Uterus (tissue), 4 donors: ENCODE data around the gene ABCF2. TPM values are rescaled to one million over a fixed set of nuclear protein-coding genes. Genes with fewer than 3 reads are reported as not detected.
A peak's percentile ranks its signal among the peaks of the same experiment; 100 is the strongest.

Experiments used
- DNase-seq, 2 donors: peaks; one replicate each; pipeline ENCODE4 v3.0.0-alpha.2; 2019 to 2020
- H3K27ac ChIP-seq, 2 donors: fragments of 200-600 bp; sonication (generic); 1 replicate in 1 of 2; 2 replicates in 1 of 2; pipeline ENCODE4 v1.5.1; 2016 to 2018
- H3K27me3 ChIP-seq, 2 donors: fragments of 200-600 bp; sonication (generic); one replicate each; pipeline ENCODE4 v1.5.1; 2018 to 2019; ENCODE audit warnings: control low read depth in 1 of 2
- H3K36me3 ChIP-seq, 2 donors: fragments of 200-600 bp; sonication (generic); one replicate each; pipeline ENCODE4 v1.5.1; 2019; ENCODE audit warnings: control low read depth in 1 of 2
- H3K4me1 ChIP-seq, 2 donors: fragments of 200-600 bp; sonication (generic); one replicate each; pipeline ENCODE4 v1.5.1; 2018 to 2019; ENCODE audit warnings: control low read depth in 1 of 2
- H3K4me3 ChIP-seq, 2 donors: fragments of 200-600 bp; sonication (generic); 1 replicate in 1 of 2; 2 replicates in 1 of 2; pipeline ENCODE4 v1.5.1; 2018 to 2019; ENCODE audit warnings: mild to moderate bottlenecking in 1 of 2
- H3K9me3 ChIP-seq, 2 donors: fragments of 200-600 bp; sonication (generic); one replicate each; pipeline ENCODE4 v1.5.1; 2019; ENCODE audit warnings: control low read depth in 1 of 2
- POLR2A ChIP-seq, 2 donors: fragments of 450-650 bp; IDR thresholded peaks; one replicate each; pipeline ENCODE4 v1.6.1; 2016; ENCODE audit warnings: antibody characterized with exemption in 2 of 2, mild to moderate bottlenecking in 1 of 2, moderate library complexity in 1 of 2
- intact Hi-C: fragments of 100-400 bp; cut with DNase I; formaldehyde crosslinking; loops from one replicate; pipeline ENCODE4 v1.15.1; 2023; ENCODE audit warnings: low total_unique reads
- total RNA-seq, 4 donors: library from RNA; depleted of rRNA in 3 of 4; stranded (reverse); fragments of >200 nt in 3 of 4; gene quantifications; one replicate each; pipeline versions ENCODE4 v1.1.0 to v1.2.4, GENCODE V29; 2014 to 2023
- TF ChIP-seq, protein P1 (sequence below), 4 experiments: fragments of 200-600 bp in 2 of 4; fragments of 450-650 bp in 2 of 4; sonication (generic) in 2 of 4; IDR thresholded peaks; one replicate each; pipeline ENCODE4 v1.5.1; 2016 to 2019; ENCODE audit warnings: antibody characterized with exemption in 4 of 4, mild to moderate bottlenecking in 2 of 4, moderate library complexity in 1 of 4
- donor health status: DM: yes; HTN: yes; CAD: no.

The ABCF2 gene
- total RNA-seq, 4 donors from 2014 or later, result 6.8 to 39.2 (median 37.7) TPM

DNA sequence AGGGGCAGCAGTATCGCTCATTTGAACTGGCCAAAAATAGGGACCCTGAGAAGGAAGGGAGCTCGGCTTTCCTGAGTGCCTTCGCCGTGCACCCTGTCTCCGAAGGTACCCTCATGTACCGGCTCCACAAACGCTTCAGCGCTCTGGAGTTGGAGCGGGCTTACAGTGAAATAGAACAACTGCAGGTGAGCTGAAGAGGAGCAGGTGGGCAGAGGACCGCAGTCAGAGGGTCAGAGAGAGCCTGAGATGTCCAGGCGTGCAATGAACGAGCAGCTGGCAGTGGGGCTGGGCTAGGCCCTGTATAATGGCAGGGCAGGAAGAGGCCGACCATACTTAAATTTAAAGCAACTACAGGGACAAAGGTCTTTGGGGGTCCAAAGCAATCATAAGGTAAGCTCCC lies 9.4 kb upstream of the ABCF2 start:
- intact Hi-C loops, result no loop called here
- TF ChIP-seq, protein P1, sequence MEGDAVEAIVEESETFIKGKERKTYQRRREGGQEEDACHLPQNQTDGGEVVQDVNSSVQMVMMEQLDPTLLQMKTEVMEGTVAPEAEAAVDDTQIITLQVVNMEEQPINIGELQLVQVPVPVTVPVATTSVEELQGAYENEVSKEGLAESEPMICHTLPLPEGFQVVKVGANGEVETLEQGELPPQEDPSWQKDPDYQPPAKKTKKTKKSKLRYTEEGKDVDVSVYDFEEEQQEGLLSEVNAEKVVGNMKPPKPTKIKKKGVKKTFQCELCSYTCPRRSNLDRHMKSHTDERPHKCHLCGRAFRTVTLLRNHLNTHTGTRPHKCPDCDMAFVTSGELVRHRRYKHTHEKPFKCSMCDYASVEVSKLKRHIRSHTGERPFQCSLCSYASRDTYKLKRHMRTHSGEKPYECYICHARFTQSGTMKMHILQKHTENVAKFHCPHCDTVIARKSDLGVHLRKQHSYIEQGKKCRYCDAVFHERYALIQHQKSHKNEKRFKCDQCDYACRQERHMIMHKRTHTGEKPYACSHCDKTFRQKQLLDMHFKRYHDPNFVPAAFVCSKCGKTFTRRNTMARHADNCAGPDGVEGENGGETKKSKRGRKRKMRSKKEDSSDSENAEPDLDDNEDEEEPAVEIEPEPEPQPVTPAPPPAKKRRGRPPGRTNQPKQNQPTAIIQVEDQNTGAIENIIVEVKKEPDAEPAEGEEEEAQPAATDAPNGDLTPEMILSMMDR (IDR thresholded peaks at IDR 0.05), result no peak
- no peak for TF ChIP-seq POLR2A (IDR thresholded peaks at IDR 0.05)
- Histone ChIP-seq H3K27ac (no peak overlapping the region), H3K4me1 (peaks cover 5 to 12% of the 10 kb centered on the region in 2 donors), H3K36me3 (no peaks in the 10 kb centered on the region), H3K9me3 (no peaks in the 10 kb centered on the region), H3K4me3 (no peak overlapping the region), H3K27me3 (no peaks in the 10 kb centered on the region)
- no peak for DNase-seq

DNA sequence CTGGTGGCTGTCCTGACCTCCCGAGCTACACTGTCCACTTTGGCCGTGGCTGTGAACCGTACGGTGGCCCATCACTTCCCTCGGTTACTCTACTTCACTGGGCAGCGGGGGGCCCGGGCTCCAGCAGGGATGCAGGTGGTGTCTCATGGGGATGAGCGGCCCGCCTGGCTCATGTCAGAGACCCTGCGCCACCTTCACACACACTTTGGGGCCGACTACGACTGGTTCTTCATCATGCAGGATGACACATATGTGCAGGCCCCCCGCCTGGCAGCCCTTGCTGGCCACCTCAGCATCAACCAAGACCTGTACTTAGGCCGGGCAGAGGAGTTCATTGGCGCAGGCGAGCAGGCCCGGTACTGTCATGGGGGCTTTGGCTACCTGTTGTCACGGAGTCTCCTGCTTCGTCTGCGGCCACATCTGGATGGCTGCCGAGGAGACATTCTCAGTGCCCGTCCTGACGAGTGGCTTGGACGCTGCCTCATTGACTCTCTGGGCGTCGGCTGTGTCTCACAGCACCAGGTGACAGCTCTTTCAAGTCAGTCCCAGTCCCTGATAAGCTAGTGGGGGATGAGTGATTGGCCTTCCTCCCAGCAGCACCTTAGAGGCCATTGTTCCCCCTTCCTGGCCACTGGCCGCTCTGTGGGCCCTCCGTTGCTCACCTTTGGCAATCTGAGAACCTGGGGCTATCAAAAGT lies 8.2 kb upstream of the ABCF2 start:
- no peak for TF ChIP-seq POLR2A (IDR thresholded peaks at IDR 0.05)
- TF ChIP-seq, protein P1 (IDR thresholded peaks at IDR 0.05), result no peak
- intact Hi-C loops, result no loop called here
- no peak for DNase-seq
- H3K27ac ChIP-seq, result no peak overlapping the region
- H3K4me1 ChIP-seq, result peaks cover 5 to 12% of the 10 kb centered on the region in 2 donors
- H3K9me3 ChIP-seq, result no peaks in the 10 kb centered on the region
- H3K36me3 ChIP-seq, result no peaks in the 10 kb centered on the region
- no peaks in the 10 kb centered on the region for H3K27me3 ChIP-seq
- no peak overlapping the region for H3K4me3 ChIP-seq

DNA sequence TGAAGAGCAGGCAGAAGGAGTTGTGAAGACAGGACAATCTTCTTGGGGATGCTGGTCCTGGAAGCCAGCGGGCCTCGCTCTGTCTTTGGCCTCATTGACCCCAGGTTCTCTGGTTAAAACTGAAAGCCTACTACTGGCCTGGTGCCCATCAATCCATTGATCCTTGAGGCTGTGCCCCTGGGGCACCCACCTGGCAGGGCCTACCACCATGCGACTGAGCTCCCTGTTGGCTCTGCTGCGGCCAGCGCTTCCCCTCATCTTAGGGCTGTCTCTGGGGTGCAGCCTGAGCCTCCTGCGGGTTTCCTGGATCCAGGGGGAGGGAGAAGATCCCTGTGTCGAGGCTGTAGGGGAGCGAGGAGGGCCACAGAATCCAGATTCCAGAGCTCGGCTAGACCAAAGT lies 6.8 kb upstream of the ABCF2 start:
- TF ChIP-seq, protein P1 (IDR thresholded peaks at IDR 0.05), result no peak
- no peak for TF ChIP-seq POLR2A (IDR thresholded peaks at IDR 0.05)
- intact Hi-C loops, result no loop called here
- DNase-seq, result no peak
- no peaks in the 10 kb centered on the region for H3K27me3 ChIP-seq
- H3K27ac ChIP-seq, result no peak overlapping the region
- H3K4me3 ChIP-seq, result no peak overlapping the region
- H3K4me1 ChIP-seq, result peaks cover 5 to 12% of the 10 kb centered on the region in 2 donors
- H3K9me3 ChIP-seq, result no peaks in the 10 kb centered on the region
- no peaks in the 10 kb centered on the region for H3K36me3 ChIP-seq

DNA sequence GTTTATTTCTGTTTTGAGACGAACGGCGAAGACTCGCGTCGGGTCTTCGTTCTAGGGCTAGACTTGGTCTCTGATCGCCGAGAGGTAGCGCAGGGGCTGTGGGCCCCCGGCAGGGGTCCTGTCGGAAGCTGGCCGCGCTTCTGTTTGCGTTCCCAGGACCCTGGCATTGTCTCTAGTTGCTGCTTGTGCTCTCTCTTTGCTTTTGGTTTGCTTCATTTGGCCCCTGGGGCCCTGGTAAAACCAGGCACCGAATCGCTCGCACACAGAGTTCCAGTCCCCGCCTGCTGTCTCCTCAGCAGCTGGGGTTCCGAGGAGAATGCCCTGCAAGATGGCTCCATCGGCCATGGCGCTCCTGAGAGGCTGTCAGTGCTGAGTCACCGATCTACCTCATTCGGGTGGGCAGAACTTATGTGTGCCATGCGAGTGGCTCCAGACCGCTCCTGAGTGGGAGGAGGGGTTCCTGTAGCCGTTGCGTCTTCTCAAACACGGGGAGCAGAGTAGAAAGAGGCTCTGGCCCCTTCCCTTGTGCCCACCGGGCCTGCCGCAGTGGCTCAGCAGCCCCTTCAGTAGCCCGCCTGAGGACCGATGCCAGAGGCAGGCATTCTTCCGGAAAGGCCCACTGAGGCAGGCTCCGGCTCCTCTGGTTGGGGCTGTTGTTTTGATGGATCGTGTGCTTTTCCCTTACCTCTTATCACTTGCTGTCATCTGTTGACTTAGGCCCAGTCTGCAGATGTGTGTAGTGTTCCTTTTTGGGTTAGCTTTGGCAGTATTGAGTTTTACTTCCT lies 6.1 kb upstream of the ABCF2 start:
- H3K4me3 ChIP-seq, result peak overlapping the region; percentile 79 to 82
- H3K36me3 ChIP-seq, result no peaks in the 10 kb centered on the region
- H3K4me1 ChIP-seq, result peaks cover 5 to 12% of the 10 kb centered on the region in 2 donors
- H3K27ac ChIP-seq, result peak overlapping the region; percentile 75
- no peaks in the 10 kb centered on the region for H3K9me3 ChIP-seq
- intact Hi-C loops, result no loop called here
- H3K27me3 ChIP-seq, result no peaks in the 10 kb centered on the region
- TF ChIP-seq POLR2A (IDR thresholded peaks at IDR 0.05), result no peak
- no peak for DNase-seq

DNA sequence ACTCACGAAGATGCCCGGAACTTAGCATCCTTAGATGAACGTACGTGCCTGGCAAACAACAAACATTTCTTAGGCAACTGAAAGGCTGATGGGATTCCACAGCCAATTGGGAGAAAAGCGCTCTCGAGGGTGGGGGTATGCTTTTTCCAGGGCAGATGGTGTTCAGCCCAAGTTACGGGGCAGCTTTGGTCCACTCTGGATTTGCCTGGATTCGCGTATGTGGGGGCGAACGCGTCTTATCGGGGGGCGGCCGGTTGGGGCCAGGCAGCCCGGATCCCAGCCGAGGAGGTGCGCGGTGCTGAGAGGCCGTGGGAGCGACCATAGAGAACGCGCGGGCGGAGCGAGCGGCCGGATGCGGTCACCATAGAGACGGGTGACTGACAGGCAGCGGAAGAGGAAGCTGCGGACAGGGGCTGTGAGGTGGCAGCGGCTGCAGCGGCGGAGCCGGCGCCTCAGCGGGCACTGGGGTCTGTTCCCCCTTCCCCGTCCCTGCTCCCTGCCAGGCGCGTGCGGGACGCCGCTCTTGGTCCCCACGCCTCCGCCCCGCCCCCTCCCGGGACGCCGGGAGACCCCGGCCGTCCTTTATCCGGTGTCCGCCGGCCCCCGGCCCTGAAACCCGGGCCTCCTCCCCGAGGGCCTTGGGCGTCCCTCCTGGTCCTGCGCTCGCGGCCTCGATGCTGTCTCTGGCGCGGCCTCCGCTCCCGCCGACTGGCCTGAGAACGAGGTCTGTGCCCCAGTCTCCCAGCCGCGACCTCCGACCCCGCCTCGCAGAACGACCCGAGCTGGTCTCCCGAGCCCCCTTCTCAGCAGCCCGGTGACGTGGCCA lies 5.3 kb upstream of the ABCF2 start, which contains the start of gene CHPF2:
Gene CHPF2 (plus strand): TSS at position 393 of the 826 bp plus-strand sequence. CDS start 1,529 bp downstream, outside the sequence.
- TF ChIP-seq POLR2A (IDR thresholded peaks at IDR 0.05), result peak; percentile 45 to 82
- TF ChIP-seq, protein P1 (IDR thresholded peaks at IDR 0.05), result peak in 1 of 4 experiments; percentile 21
- peak within 1 kb of the TSS; percentile 75 for H3K27ac ChIP-seq
- intact Hi-C loops, result no loop called here
- H3K4me1 ChIP-seq, result peaks cover 5 to 12% of the 10 kb centered on the region in 2 donors
- no peaks in the 10 kb centered on the region for H3K9me3 ChIP-seq
- DNase-seq, result peak; percentile 90 to 91
- H3K36me3 ChIP-seq, result no peaks in the 10 kb centered on the region
- H3K4me3 ChIP-seq, result peak within 1 kb of the TSS; percentile 79 to 82
- no peaks in the 10 kb centered on the region for H3K27me3 ChIP-seq
